ENCODE results near the gene CD55.

Gene CD55

DNA sequence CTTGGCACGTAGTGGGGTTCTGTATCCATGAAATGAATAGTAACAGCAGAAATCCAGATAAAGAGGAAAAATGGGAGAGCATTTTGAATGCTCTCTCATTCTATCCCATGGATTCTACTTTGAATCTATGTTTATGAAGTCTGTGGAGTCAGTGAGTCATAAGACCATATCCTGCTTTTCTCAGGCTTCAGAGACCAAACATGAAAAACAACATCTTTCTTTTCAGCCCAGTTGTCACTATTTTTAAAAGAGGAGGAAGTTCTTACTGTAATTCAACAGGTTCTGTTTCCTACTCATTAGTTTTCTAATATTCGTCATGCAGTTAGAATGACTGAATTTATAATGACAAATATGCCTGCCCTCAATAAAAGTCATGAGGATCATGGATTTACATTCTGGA is 39.4 kb upstream of the CD55 start:
- TF ChIP-seq, protein P1, sequence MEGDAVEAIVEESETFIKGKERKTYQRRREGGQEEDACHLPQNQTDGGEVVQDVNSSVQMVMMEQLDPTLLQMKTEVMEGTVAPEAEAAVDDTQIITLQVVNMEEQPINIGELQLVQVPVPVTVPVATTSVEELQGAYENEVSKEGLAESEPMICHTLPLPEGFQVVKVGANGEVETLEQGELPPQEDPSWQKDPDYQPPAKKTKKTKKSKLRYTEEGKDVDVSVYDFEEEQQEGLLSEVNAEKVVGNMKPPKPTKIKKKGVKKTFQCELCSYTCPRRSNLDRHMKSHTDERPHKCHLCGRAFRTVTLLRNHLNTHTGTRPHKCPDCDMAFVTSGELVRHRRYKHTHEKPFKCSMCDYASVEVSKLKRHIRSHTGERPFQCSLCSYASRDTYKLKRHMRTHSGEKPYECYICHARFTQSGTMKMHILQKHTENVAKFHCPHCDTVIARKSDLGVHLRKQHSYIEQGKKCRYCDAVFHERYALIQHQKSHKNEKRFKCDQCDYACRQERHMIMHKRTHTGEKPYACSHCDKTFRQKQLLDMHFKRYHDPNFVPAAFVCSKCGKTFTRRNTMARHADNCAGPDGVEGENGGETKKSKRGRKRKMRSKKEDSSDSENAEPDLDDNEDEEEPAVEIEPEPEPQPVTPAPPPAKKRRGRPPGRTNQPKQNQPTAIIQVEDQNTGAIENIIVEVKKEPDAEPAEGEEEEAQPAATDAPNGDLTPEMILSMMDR (IDR thresholded peaks at IDR 0.05; ENCODE audit: borderline replicate concordance, control extremely low read depth, extremely low read depth, insufficient read depth, missing control alignments): no peak
- DNase-seq (ENCODE audit: low spot score): no peak
- in situ Hi-C loops (cut with MboI; ENCODE audit: low sequenced_read_pairs, unreplicated experiment): no loop called here

- in situ Hi-C loops (cut with MboI; ENCODE audit: low sequenced_read_pairs, unreplicated experiment): no loop called here
- DNase-seq (ENCODE audit: low spot score): no peak
- TF ChIP-seq, protein P1 (IDR thresholded peaks at IDR 0.05; ENCODE audit: borderline replicate concordance, control extremely low read depth, extremely low read depth, insufficient read depth, missing control alignments): no peak
Measured at GRCh38 chr1:207282496-207283380, 38.7 kb upstream of the CD55 start.

DNA sequence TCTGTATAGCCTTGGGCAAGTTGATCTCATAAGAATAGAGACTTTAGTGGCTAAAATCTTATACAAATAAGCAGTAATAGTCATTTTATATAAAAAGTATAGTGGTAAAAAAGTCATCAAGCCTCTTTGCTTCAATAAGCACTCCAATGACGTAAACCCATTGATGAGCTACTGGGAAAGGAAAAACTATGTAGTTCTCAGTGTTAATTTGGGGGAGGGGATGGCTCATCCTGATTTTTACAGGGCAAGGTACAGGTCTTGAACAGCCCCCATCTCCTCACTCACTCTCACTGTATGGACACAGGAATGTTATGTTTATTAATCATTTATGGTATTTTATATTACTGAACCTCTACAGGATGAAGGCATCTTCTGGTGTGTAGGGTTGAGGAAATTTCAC is 38.1 kb upstream of the CD55 start:
- DNase-seq (ENCODE audit: low spot score): no peak
- in situ Hi-C loops (cut with MboI; ENCODE audit: low sequenced_read_pairs, unreplicated experiment): no loop called here
- TF ChIP-seq, protein P1 (IDR thresholded peaks at IDR 0.05; ENCODE audit: borderline replicate concordance, control extremely low read depth, extremely low read depth, insufficient read depth, missing control alignments): no peak

GRCh38 chr1:207284209-207284897 is 37.1 kb upstream of the CD55 start:
- in situ Hi-C loops (cut with MboI; ENCODE audit: low sequenced_read_pairs, unreplicated experiment): no loop called here
- no peak for DNase-seq (ENCODE audit: low spot score)
- TF ChIP-seq, protein P1 (IDR thresholded peaks at IDR 0.05; ENCODE audit: borderline replicate concordance, control extremely low read depth, extremely low read depth, insufficient read depth, missing control alignments): no peak

DNA sequence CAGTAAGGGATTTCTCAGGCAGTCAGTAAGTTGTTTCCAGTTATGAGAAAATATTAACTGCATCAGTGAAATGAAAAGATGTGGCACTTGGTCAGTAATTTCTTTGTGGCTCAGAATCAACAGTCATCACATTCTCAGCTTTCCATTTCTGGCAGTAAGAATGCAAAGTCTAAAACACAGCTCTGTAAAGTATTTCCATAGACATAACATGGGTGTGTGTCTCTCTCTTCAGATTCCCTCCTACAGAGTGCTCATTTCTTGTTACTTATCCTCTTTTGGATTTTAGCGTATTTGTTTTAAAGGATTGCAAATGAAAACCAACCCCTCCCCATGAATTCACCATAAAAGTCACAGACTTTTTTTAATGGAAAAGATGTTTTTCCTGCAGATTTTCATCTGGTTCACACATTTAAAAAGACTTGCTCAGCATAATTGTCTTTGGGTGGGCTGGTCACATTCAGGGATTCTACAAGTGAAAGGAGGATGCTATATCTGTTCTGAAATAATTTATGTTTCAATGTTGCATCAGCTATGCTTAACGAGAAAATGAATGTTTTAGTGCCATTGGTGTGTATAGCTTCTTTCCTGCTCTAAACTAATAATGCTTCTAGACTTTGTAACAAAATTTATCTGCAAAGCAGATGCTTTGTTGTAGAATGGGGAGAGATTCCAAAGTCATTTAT is 34.6 kb upstream of the CD55 start:
- TF ChIP-seq, protein P1 (IDR thresholded peaks at IDR 0.05; ENCODE audit: borderline replicate concordance, control extremely low read depth, extremely low read depth, insufficient read depth, missing control alignments): no peak
- in situ Hi-C loops (cut with MboI; ENCODE audit: low sequenced_read_pairs, unreplicated experiment): no loop called here
- no peak for DNase-seq (ENCODE audit: low spot score)

GRCh38 chr1:207288315-207288714 is 33.2 kb upstream of the CD55 start:
- in situ Hi-C loops (cut with MboI; ENCODE audit: low sequenced_read_pairs, unreplicated experiment): no loop called here
- DNase-seq (ENCODE audit: low spot score): no peak
- TF ChIP-seq, protein P1 (IDR thresholded peaks at IDR 0.05; ENCODE audit: borderline replicate concordance, control extremely low read depth, extremely low read depth, insufficient read depth, missing control alignments): no peak

All from GM13976 (cell line).